BJ (cell line): ENCODE data around the gene TMEM53. TPM values are rescaled to one million over a fixed set of nuclear protein-coding genes. Genes with fewer than 3 reads are reported as not detected.

Experiments used
- CTCF ChIA-PET: fragments of 350-600 bp; formaldehyde crosslinking; extraction: SDS; loops from one replicate; lab custom pipeline; 2021; ENCODE audit warnings: antibody characterized with exemption, inconsistent platforms; lab: Yijun Ruan, JAX
- POLR2A ChIA-PET: fragments of 300-600 bp; sonication (Branson Sonifier 250); formaldehyde crosslinking; extraction: SDS; loops from one replicate; lab custom pipeline; 2021; ENCODE audit warnings: antibody characterized with exemption; lab: Charles Lee
- DNase-seq: peaks from one replicate; pipeline ENCODE4 v3.0.0-alpha.2; 2011; ENCODE audit warnings: low read depth
- H3K27me3 ChIP-seq: 2 replicates; pipeline ENCODE4 v1.6.0; 2011; ENCODE audit warnings: low read length; ENCODE audit not compliant: control insufficient read depth, insufficient read depth
- H3K36me3 ChIP-seq: 2 replicates; pipeline ENCODE4 v1.5.1; 2011; ENCODE audit warnings: low read length; ENCODE audit not compliant: control insufficient read depth, insufficient read depth
- H3K4me3 ChIP-seq: 2 replicates; pipeline ENCODE4 v1.5.1; 2011; ENCODE audit warnings: low read depth, mild to moderate bottlenecking, control low read depth, low read length
- polyA plus RNA-seq: library from polyadenylated mRNA; depleted of rRNA; stranded (reverse); fragments of >200 nt; gene quantifications from 2 replicates; pipeline ENCODE4 v1.2.3, GENCODE V29; 2011
- TF ChIP-seq, protein P1 (sequence below): IDR thresholded peaks from 2 replicates; pipeline ENCODE4 v1.5.1; 2011; ENCODE audit warnings: low read depth, mild to moderate bottlenecking, control low read depth, inconsistent platforms, low read length, moderate library complexity; ENCODE audit not compliant: insufficient read depth

Gene TMEM53
- polyA plus RNA-seq, 1 experiment, result 12.1 TPM

GRCh38 chr1:44644806-44645205, 29.5 kb downstream of the TMEM53 start:
- H3K4me3 ChIP-seq, result no peak overlapping the region
- ChIA-PET CTCF (interaction anchor here (0.6 to 9.0 kb wide), 3 partner anchors 26 to 40 kb away, joined by 3 to 424 read pairs (median 45); no protein-coding TSS in a partner anchor), POLR2A (no interaction called here)
- no peak for DNase-seq
- H3K27me3 ChIP-seq, result no peaks in the 10 kb centered on the region
- TF ChIP-seq, protein P1, sequence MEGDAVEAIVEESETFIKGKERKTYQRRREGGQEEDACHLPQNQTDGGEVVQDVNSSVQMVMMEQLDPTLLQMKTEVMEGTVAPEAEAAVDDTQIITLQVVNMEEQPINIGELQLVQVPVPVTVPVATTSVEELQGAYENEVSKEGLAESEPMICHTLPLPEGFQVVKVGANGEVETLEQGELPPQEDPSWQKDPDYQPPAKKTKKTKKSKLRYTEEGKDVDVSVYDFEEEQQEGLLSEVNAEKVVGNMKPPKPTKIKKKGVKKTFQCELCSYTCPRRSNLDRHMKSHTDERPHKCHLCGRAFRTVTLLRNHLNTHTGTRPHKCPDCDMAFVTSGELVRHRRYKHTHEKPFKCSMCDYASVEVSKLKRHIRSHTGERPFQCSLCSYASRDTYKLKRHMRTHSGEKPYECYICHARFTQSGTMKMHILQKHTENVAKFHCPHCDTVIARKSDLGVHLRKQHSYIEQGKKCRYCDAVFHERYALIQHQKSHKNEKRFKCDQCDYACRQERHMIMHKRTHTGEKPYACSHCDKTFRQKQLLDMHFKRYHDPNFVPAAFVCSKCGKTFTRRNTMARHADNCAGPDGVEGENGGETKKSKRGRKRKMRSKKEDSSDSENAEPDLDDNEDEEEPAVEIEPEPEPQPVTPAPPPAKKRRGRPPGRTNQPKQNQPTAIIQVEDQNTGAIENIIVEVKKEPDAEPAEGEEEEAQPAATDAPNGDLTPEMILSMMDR, result no peak
- H3K36me3 ChIP-seq, result peaks cover 29% of the 10 kb centered on the region

DNA sequence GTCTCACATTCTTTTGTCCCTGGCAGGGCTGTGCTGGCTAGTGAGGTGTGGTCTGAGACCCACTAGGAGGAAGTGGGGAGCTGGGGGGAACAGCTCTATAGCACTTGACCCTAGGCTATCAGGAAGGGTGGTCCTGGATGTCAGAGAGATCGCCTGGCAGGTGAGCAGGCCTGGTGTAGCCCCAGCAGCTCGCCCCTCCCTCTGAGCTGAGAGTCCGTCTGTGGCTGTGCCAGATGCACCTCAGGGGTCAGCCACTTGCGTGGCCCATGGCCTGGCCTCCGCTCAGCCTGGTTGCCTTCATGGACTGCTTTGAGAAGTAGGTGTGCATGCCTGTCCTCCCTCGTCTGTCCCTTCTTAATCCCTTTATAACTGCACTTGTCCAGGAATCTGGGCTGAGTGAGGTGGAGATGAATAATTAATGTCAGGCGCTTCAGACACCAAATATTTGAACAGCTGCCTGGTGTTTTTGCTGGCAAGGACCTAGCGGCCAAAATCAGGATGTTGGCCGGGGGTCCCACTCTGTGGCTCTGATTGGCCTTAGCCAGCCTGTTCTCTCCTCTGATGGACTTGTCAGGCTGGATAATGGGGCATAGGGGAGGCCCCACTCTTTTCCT, 30.5 kb downstream of the TMEM53 start:
- Histone ChIP-seq H3K27me3 (no peaks in the 10 kb centered on the region), H3K36me3 (peaks cover 30% of the 10 kb centered on the region), H3K4me3 (no peak overlapping the region)
- ChIA-PET CTCF (interaction anchor here (0.8 to 13.4 kb wide), 5 partner anchors 6 to 34 kb away, joined by 3 to 192 read pairs (median 4); no protein-coding TSS in a partner anchor), POLR2A (interaction anchor here (0.6 kb wide), 1 partner anchor 83 kb away, joined by 3 read pairs; no protein-coding TSS in a partner anchor)
- TF ChIP-seq, protein P1, result no peak
- no peak for DNase-seq

DNA sequence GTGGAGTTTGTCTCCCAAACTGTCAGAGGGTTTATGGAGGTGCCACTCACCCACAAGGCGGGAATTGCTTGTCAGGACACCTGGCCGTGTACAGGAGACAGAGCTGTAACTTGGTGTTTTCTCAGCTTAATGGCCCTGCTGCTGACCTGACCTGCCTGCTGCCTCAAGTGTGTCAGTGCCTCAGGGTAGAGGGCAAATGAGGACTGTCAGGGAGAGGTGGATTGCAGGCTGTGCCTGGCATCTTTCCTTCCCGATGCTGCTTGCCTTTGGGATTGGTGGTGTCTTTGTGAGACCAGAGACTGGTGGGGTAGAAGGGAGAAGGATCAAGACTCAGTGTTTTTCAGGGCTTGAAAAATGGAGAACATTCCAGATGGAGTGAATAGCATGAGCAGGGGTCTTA, 31.4 kb downstream of the TMEM53 start:
- DNase-seq, result no peak
- Histone ChIP-seq H3K36me3 (peaks cover 35% of the 10 kb centered on the region), H3K4me3 (no peak overlapping the region), H3K27me3 (no peaks in the 10 kb centered on the region)
- TF ChIP-seq, protein P1, result no peak
- POLR2A ChIA-PET, result no interaction called here
- CTCF ChIA-PET, result interaction anchor here (0.8 to 13.4 kb wide), 8 partner anchors 7 to 425 kb away, joined by 3 to 192 read pairs (median 4); no protein-coding TSS in a partner anchor

DNA sequence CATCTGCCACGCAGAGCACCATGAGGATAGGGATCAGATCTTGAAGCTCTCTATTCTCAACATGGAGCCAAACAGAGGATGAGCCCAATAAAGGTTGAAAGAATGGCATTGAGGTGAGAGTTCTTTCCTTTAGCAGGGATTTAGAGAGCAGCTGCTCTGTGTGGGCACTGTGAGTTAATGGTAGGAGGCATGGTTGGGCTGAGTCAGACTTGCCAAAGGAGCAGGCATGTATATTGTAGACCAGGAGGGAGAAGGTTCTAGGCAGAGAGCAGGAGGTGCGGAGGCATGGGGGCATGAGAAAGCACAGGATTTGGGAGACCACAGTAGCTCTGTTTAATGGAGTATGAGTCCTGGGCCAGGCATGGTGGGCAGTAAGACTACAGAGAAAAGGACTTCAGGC, 32.0 kb downstream of the TMEM53 start:
- no peak for DNase-seq
- H3K27me3 ChIP-seq, result no peaks in the 10 kb centered on the region
- POLR2A ChIA-PET, result no interaction called here
- peaks cover 36% of the 10 kb centered on the region for H3K36me3 ChIP-seq
- TF ChIP-seq, protein P1, result no peak
- CTCF ChIA-PET, result interaction anchor here (1.0 to 13.4 kb wide), 7 partner anchors 8 to 425 kb away, joined by 3 to 192 read pairs (median 4); no protein-coding TSS in a partner anchor
- no peak overlapping the region for H3K4me3 ChIP-seq
